Peyer's patch (tissue), 4 donors: ENCODE results near the gene NFKB1.

Experiments
- CTCF ChIP-seq, 6 experiments: fragments of 450-650 bp in 4 of 6; fragments of 200-600 bp in 2 of 6; sonication (generic) in 1 of 6; IDR thresholded peaks; one replicate each; pipeline ENCODE4 v1.5.1; 2017 to 2019; ENCODE audit warnings: antibody characterized with exemption in 6 of 6, mild to moderate bottlenecking in 3 of 6, moderate library complexity in 1 of 6
- POLR2A ChIP-seq, 2 donors: fragments of 450-650 bp; IDR thresholded peaks; one replicate each; pipeline ENCODE4 v1.5.1; 2017; ENCODE audit warnings: antibody characterized with exemption in 2 of 2, mild to moderate bottlenecking in 2 of 2, moderate library complexity in 2 of 2

GRCh38 chr4:102552781-102553180, 51.6 kb downstream of the NFKB1 start:
- TF ChIP-seq CTCF (IDR thresholded peaks at IDR 0.05) (no peak), POLR2A (IDR thresholded peaks at IDR 0.05) (no peak)
